ENCODE results near the gene TMC6. TPM values are rescaled to one million over a fixed set of nuclear protein-coding genes. Genes with fewer than 3 reads are reported as not detected.

The TMC6 gene
- total and polyA plus RNA-seq, 12 donors = 22.8 to 109 (median 69.1) TPM

DNA sequence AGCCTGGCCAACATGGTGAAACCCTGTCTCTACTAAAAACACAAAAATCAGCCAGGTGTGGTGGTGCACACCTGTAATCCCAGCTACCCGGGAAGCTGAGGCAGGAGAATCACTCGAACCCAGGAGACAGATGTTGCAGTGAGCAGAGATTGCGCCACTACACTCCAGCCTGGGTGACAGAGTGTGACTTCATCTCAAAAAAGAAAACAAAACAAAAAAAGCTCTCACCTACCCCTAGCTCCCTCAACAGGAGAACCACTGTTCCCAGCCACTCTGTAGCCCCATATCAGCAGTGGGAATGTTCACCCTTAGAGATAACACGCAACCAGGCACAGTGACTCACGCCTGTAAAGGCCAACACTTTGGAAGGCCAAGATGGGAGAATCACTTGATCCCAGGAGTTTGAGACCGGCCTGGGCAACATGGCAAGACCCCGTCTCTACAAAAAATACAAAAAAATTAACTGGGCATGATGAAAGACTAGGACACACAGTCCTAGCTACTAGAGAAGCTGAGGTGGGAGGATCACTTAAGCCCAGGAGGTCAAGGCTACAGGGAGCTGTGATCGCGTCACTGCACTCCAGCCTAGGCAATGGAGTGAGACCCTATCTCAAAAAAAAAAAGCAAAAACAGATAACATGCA, 7.4 kb upstream of the TMC6 start:
- H3K36me3 ChIP-seq = peaks cover 0 to 35% (median 0%) of the 10 kb centered on the region in 9 donors
- 91 to 95% methylated on average over 9 of the region's 9 CpGs for WGBS, 2 donors
- ATAC-seq = no peak
- no peaks in the 10 kb centered on the region for H3K9me3 ChIP-seq
- H3K27me3 ChIP-seq = peaks cover 0 to 3% (median 0%) of the 10 kb centered on the region in 7 donors
- no peak overlapping the region for H3K4me3 ChIP-seq
- peaks cover 0 to 73% (median 20%) of the 10 kb centered on the region in 9 donors for H3K4me1 ChIP-seq
- intact Hi-C loops (cut with DNase I) = loop anchor here in 1 of 10 donors (2.0 kb wide), 1 partner anchor 23 kb away; no protein-coding TSS in a partner anchor
- H3K27ac ChIP-seq = no peak overlapping the region
- no peak for TF ChIP-seq CTCF (IDR thresholded peaks at IDR 0.05)
- DNase-seq = no peak

DNA sequence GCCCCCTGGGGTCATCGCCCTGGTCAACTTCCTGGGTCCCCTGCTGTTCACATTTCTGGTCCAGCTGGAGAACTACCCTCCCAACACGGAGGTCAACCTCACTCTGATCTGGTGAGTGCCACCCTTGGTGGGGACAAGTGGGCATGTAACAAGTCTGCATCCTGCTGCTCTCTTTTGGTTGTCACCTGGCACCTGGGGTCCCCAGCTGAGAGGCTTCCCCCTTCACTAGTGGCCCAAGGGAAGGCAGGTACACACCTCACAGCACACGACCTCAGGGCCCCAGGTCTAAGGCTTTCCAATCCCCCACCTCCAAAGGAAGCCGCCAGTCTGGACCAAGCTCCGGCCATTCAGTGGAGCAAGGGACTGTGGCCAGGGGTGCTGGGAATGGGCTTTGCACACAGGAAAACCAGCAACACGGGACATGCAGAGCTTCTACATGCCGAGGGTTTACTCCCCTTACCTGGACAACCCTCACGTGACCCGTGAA, 6.4 kb upstream of the TMC6 start:
- intact Hi-C loops (cut with DNase I) = loop anchor here in 1 of 10 donors (2.0 kb wide), 1 partner anchor 22 kb away; no protein-coding TSS in a partner anchor
- peaks cover 0 to 3% (median 0%) of the 10 kb centered on the region in 7 donors for H3K27me3 ChIP-seq
- peaks cover 0 to 73% (median 22%) of the 10 kb centered on the region in 9 donors for H3K4me1 ChIP-seq
- ATAC-seq (no peak), DNase-seq (no peak)
- no peaks in the 10 kb centered on the region for H3K9me3 ChIP-seq
- H3K4me3 ChIP-seq = no peak overlapping the region
- peak overlapping the region in 1 of 10 donors; percentile 20 for H3K27ac ChIP-seq
- H3K36me3 ChIP-seq = peaks cover 0 to 35% (median 0%) of the 10 kb centered on the region in 9 donors
- 83 to 88% methylated on average over 9 of the region's 9 CpGs for WGBS, 2 donors
- no peak for TF ChIP-seq CTCF (IDR thresholded peaks at IDR 0.05)

DNA sequence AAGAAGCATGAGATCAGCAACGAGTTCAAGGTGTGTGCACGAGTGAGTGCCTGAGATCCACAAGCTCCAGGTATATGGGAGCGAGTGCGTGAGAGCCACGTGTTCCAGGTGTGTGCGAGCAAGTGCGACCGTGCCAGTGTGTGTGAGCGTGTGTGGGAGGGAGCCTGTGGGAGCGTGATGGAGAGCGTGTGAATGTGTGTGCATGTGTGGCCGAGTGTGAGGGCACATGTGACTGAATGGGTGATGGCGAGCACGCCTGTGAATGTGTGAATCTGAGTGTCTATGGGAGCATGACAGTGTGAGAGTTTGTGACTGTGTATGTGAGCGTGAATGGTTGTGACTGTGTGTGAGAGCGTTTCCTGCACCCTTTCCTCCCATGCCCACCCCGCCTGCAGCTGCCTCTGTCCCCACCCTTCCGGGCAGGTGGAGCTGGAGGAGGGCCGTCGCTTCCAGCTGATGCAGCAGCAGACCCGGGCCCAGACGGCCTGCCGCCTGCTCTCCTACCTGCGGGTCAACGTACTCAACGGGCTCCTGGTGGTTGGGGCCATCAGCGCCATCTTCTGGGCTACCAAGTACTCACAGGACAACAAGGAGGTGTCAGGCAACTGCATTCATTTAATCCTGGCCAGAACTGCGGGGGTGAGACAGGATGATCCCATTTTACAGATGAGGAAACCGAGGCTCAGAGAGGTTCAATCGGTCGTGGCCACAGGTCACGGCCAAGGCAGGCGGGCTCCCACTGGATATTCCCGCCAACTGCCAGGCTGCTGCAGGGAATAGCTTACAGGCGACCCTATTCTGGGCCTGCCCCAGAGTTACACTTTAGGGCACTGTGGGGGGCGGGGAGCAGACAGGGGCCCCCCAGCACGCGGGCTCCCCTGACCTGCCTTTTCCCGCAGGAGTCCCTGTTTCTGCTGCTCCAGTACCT, 5.7 kb upstream of the TMC6 start:
- Histone ChIP-seq H3K27ac (peak overlapping the region in 1 of 10 donors; percentile 62), H3K9me3 (no peaks in the 10 kb centered on the region), H3K36me3 (peaks cover 0 to 35% (median 0%) of the 10 kb centered on the region in 9 donors), H3K4me3 (peak overlapping the region in 1 of 10 donors; percentile 97), H3K4me1 (peaks cover 0 to 77% (median 29%) of the 10 kb centered on the region in 9 donors), H3K27me3 (peaks cover 0 to 3% (median 0%) of the 10 kb centered on the region in 7 donors)
- TF ChIP-seq CTCF (IDR thresholded peaks at IDR 0.05) = peak; percentile 25 to 71 (median 56)
- intact Hi-C loops (cut with DNase I) = loop anchor here in 1 of 10 donors (2.0 kb wide), 1 partner anchor 21 kb away; no protein-coding TSS in a partner anchor
- no peak for DNase-seq
- WGBS, 2 donors = 53 to 58% methylated on average over 39 of the region's 39 CpGs
- peak in 6 of 8 donors; percentile 11 to 38 (median 31) for ATAC-seq
